GM18502 (cell line): ENCODE measurements around the gene NUPR2.
A peak's percentile ranks its signal among the peaks of the same experiment; 100 is the strongest.
"Not testable (repeated sequence)": the region's sequence is repeated elsewhere in the genome, so short reads cannot be mapped to it uniquely, and the experiment has no call there.

Source experiments
- ATAC-seq: cut with Tn5 transposase; IDR thresholded peaks from one replicate; pipeline ENCODE4 v1.9.1; 2021; ENCODE audit warnings: mild to moderate bottlenecking; ENCODE audit not compliant: unreplicated experiment, poor library complexity

NUPR2 gene

GRCh38 chr7:56115852-56116538 is at the start of gene NUPR2:
TSS of gene NUPR2 (minus strand) at chr7:56116417. CDS start at chr7:56116314, 103 bp downstream.
- no peak for ATAC-seq

GRCh38 chr7:56157238-56157790 is 41.1 kb upstream of the NUPR2 start:
- no peak for ATAC-seq

- ATAC-seq = not testable (repeated sequence)
Observed at GRCh38 chr7:56131062-56131461, 14.8 kb upstream of the NUPR2 start.

- ATAC-seq = no peak
Observed at GRCh38 chr7:56127241-56127975, 11.2 kb upstream of the NUPR2 start.

DNA sequence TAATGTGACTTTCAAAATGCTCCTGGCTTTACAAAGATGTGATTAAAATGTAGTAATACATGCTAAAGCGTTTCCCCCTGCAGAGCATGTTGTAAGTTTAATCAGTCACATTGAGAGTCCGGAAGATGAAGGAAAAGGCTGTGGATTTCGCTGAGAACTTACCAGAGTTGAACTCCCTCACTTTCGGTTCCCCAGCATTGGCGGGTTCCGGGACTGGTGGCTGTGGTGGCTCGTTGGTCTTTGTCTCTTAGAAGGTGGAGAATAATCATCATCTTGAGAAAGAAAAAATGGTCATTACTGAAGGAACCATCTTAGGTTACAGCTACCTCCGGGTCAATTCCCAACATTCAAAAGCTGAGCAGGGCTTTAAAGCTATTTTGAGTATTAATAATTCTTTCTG is 9.6 kb upstream of the NUPR2 start:
- no peak for ATAC-seq

DNA sequence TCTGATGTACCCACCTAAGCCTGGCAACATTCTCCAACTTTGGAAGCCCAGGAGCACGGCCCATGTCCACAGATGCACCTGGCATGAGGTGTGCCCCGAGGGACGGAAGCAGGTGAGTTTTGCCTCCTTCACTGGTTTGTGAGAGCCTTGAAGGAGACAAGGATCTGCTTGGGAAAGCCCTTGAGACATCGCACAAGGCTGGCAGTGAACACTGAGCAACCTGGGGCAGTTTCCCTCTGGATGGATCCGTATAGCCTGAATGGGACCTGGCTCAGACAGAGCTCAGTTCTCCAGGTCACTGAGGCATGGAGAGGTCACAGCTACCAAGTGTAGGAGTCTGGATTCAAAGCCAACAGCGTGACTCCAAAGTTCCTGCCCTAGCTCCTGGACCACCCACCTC is 8.8 kb upstream of the NUPR2 start:
- no peak for ATAC-seq

GRCh38 chr7:56121440-56121839 is 5.2 kb upstream of the NUPR2 start:
- ATAC-seq = no peak

DNA sequence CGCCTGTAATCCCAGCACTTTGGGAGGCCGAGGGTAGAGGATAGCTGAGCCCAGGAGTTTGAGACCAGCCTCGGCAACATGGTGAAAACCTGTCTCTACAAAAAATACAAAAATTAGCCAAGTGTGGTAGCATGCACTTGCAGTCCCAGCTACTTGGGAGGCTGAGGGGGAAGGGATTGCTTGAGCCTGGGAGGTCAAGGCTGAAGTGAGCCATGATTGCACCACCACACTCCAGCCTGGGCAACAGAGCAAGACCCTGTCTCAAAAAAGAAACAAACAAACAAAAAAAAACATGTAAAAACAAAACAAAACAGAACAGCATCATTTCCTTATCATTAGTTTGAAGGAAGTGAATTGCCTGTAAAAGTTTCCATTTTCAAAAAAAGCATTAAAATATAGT is 4.0 kb downstream of the NUPR2 start:
- ATAC-seq = not testable (repeated sequence)

GRCh38 chr7:56110611-56111010 is 5.6 kb downstream of the NUPR2 start:
- ATAC-seq = no peak

- ATAC-seq = no peak
Observed at GRCh38 chr7:56107954-56108258, 8.3 kb downstream of the NUPR2 start.

DNA sequence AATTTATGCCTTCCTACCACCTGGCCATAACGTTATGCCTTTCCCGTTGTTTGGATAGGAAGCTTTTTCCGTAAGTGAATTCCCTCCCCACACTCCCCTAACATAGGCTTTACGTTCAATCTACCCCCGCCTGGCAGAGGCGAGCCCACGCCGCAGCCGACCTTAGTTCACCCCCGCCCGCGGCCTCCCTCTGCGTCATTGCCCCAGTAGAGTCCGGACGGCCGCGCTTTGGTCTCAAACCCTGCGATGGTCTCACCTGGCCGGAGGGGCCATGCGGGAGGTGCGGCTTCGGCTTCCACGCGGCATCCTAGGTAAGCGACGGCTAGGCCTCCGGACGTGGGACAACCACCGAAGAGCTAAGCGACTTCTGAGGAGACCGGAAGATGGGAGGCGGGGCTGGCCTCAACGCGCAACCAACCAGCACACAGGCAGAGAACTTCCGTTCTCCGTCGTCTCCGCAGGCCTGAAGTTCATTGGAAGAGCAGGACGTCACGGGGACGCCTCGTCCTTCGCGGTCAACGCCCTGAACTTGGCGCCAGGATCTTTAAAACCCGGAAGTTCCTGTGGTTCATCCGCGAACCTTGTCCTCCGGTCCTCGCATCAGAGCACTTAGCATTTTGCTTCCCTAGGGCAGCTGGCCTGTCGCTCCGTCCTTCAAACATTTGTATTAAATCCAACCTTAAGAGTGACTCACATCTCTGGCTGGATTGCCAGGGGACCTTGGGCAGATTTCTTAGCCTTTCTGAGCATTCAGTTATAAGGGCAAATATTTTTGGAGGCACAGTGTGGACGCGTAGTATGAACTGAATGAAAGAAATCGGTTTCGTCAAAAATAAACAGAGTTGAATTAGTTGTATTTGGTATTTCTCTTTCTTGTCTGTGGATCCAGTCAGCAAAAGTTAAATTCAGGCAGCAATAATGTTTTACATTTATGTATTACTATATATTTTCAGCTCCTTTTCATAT is 9.8 kb downstream of the NUPR2 start, which contains the start of gene CHCHD2:
CHCHD2 (minus strand) TSS at position 369 of the 966 bp plus-strand sequence; CDS start at position 306, 63 bp downstream.
- peak; percentile 100 for ATAC-seq

DNA sequence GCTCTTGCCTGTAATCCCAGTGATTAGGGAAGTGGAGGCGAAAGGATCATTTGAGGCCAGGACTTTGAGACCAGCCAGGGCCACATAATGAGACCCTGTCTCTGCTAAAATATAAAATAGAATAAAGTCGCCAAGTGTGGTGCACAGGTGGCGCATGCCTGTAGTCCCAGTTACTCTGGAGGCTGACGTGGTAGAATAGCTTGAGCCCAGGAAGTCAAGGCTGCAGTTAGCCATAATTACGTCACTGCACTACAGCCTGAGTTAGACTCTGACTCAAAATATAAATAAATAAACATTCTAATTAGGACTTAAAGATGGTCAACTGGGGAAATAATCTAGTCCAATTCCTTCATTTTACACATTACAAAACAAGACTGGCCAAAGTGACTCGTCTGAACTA is 10.7 kb downstream of the NUPR2 start:
- peak; percentile 35 for ATAC-seq

DNA sequence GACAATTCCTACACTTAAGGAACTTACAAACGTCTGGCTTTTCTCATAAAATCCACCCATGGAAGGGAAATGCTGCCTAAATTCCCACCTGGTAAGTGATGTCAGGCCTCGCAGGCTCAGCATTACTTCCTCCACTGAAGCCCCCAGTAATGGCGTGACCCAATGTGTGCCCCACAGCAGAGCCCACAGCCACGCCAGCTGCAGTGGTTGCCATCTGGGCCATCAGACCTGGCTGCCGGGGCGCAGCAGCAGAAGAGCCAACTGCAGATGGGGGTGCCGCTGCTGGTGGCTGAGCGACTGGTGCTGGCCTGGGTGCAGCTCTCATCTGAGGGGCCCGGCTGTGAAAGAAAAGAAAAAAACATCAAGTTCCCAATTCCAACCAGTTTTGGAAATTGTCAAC is 12.1 kb downstream of the NUPR2 start:
- not testable (repeated sequence) for ATAC-seq

DNA sequence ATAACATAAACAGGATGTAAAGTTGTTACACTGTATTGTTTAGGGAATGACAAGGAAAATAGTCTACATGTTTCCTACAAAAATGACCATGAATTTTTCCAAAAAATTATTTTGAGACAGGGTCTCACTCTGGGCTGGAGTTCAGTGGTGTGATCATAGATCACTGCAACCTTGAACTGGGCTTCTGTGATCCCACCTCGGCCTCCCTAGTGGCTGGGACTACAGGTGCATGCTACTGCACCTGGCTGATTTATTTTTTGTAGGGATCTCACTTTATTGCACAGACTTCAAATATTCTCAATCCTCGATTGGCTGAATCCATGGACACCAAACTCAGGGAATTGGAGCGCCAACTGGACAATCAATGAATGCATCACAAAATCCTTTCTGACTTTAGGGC is 16.6 kb downstream of the NUPR2 start:
- no peak for ATAC-seq

DNA sequence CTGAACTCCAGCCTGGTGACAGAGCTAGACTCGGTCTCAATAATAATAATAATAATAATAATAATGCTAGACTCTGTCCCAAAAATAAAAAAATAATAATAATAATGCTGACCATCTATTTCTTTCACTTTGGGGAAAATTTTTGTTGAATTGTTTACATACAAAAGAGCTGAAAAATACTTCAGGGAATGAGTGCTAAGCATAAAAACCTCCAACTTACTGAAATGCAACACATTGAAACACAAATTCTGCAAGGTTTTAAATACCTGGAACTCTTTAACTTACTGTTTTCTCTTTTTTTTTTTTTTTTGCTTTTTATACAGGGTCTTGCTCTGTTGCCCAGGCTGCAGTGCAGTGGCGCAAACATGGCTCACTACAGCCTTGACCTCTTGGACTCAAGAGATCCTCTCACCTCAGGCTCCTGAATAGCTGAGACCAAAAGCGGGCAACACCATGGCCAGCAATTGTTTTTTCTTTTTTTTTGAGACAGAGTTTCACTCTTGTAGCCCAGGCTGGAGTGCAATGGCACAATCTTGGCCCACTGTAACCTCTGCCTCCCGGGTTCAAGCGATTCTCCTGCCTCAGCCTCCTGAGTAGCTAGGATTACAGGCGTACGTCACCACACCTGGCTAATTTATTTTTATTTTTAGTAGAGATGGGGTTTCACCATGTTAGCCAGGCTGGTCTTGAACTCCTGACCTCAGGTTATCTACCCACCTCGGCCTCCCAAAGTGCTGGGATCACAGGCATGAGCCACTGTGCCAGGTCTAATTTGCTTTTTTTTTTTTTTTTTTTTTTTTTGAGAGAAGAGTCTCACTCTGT is 17.8 kb downstream of the NUPR2 start:
- not testable (repeated sequence) for ATAC-seq

GRCh38 chr7:56097700-56098099 is 18.5 kb downstream of the NUPR2 start:
- ATAC-seq = no peak

DNA sequence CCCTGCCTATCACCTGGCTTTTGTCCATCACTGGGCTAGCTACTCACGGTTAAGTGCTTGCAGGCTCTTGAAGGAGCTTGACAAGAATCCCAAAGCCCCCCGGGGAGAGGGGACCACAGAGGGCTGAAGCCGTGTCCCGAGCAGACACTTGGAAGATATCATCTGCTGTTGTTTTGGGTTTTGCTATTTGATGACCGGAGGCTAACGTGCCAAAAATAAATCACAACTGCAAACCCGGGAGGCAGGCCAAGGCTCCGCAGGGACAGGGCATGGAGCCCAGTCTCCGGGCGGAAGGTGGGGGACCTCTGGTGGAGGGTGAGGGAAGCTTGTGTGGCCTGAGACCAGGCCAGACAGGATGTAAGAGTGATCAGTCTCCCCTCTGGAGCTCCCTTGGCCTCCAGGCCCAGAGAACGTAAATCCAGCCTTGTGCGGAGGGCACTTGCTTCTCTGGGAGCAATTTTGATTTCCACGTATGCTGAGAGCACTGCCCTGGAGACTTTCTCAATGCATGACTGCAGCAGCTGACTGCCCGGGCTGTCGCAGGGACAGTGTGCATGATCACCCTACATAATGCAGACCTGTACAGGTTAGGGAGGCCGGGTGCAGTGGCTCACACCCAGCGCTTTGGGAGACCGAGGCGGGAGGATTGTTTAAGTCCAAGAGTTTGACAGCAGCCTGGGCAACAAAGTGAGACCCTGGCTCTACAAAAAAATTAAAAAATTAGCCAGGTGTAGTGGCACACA is 23.3 kb downstream of the NUPR2 start, which contains the start of gene PHKG1:
PHKG1 (minus strand) TSS at position 164 of the 743 bp plus-strand sequence. CDS start 4,011 bp downstream, outside the sequence.
- no peak for ATAC-seq

DNA sequence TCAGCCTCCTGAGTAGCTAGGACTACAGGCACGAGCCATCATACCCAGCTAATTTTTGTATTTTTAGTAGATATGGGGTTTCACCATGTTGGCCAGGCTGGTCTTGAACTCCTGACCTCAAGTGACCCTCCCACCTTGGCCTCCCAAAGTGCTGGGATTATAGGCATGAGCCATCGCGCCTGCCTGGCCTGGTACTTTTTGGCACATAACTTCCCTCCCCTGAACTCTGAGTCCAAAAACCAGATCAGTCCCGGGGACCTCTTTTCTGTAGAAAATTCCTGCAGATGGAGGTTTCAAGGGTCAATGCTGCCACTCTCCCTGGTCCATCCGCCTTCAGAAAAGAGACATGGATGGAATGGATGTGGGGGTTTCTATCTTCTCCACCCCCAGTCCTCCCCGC is 23.8 kb downstream of the NUPR2 start:
- not testable (repeated sequence) for ATAC-seq

- ATAC-seq = no peak
Observed at GRCh38 chr7:56091591-56091990, 24.6 kb downstream of the NUPR2 start.
